HG02870 (cell line): ENCODE results near the gene PDXP.
"Not testable (repeated sequence)": the region's sequence is repeated elsewhere in the genome, so short reads cannot be mapped to it uniquely, and the experiment has no call there.

Source experiments
- ATAC-seq: cut with Tn5 transposase; IDR thresholded peaks from one replicate; pipeline ENCODE4 v1.9.1; 2021; ENCODE audit warnings: mild to moderate bottlenecking, moderate library complexity; ENCODE audit not compliant: unreplicated experiment

PDXP gene

DNA sequence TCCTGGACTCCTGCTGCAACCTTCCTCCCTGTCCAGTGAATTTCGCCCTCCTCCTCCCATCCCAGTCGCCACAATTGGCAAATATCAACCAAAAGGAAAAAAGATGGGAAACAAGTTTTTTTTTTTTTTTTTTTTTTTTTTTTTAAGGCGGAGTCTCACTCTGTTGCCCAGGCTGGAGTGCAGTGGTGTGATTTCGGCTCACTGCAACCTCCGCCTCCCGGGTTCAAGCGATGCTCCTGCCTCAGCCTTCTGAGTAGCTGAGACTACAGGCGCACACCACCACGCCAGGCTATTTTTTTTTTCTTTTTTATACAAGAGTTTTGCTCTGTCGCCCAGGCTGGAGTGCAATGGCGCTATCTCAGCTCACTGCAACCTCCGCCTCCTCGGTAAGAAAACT lies 37.7 kb downstream of the PDXP start:
- not testable (repeated sequence) for ATAC-seq

DNA sequence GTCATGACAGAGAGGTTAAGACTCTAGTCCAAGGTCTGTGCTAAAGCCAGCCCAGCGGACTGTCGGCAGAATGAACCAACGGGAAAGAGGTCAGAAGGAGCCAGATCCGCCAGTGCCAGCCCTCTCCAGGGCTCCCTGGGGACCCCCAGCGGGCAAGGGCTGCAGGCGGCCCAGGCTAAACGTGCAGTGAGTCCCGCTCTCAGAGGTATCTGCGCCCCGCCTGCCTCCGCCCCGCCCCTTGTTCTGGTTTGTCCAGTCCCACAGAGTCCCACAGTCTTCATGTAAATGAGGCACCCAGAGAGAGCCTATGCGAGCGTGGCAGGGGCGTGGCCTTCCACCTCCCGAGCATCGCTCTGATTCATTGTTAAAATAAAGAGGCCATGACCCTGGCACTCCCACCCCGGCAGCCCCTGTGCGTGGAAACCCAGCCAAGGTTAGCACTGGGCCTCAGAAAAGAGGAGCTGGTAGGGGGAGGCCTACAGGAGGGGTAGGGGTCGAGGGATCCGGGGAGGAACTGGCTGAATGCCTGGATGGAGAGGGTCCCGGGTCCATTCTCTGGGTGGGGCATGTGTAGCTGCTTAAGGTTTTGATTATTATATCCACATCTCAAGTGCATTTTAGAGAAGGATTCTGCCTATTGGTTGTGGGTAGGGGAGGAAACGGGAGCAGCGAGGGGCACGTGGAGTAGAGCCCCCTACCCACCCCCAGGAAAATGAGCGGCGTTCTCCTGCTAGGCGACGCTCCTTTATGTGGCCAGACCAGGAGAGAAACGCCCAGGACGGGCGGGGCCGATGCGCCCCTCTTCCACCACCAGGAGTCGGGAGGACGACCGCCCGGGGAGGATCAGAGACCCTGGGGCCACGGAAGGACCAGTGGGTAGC lies 38.4 kb downstream of the PDXP start, which contains the start of gene TRIOBP:
TSS of gene TRIOBP (plus strand) at position 392 of the 881 bp plus-strand sequence. CDS start 4,318 bp downstream, outside the sequence.
- ATAC-seq, result no peak

DNA sequence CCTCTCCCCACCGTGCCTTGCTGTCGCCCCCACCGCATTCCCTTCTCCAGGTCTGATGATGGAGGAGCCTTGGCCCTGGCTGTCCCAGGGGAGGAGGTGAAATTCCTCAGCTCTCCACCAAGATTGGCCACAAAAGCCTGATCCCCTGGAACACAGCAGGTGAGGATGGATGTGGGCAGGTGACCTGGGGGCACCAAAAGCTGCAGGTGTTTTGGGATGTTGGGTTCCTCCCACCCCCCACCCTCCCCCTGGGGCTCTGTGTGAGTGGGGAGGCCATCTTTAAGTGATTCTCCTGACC lies 39.0 kb downstream of the PDXP start:
- no peak for ATAC-seq

DNA sequence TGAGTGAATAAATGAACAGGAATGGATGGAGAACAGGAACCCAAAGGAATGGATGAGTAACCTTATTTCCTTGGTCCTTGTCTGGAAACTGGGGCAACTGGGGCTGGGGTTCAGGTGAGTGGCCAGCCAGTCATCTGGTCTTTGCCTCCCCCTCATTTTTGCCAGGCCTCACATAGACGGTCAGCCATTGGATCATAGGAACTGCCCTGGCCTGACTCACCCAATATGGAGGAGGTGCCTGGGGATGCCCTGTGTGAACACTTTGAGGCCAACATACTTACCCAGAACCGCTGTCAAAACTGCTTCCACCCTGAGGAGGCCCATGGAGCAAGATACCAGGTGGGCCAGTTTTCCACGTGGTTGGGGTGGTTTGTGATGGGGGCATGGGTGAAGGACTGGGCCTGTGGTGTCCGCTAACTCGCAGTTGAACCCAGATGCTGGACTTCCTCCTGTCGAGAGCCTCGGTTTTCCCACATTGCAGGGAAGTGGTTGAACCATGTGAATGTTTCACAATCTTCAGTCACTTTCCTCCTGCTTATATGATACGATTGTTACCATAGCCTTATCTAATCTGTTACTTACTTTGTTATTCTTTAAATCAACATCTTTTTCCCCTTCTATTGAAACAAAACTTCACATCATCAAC lies 42.7 kb downstream of the PDXP start:
- no peak for ATAC-seq

DNA sequence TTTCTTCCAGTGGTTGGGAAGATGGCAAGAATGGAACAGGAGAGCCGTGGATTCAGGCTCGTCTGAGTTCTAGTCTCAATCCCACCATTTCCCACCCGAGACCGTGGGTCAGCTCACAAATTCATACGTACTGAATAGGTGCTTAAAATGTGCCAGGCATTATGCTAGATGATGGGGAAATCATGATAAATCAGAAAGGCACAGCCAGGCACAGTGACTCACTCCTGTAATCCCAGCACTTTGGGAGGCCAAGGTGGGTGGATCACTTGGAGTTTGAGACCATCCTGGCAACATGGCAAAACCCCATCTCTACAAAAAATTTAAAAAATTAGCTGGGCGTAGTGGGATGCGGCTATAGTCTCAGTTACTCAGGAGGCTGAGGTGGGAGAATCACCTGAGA lies 45.4 kb downstream of the PDXP start:
- ATAC-seq, result no peak

DNA sequence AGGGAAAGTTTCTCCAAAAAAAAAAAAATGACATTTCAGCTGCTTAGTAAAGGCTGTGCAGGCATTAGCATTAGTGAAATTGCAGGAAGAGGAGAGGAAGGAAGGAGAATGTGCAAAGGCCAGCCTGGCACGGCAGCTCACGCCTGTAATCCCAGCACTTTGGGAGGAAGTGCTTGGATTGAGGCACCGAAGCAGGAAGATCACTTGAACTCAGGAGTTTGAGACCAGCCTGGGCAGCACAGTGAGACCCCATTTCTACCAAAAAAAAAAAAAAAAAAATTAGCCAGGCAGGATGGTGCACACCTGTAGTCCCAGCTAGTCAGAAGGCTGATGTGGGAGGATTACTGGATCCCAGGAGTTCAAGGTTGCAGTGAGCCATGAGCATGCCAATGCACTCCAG lies 46.1 kb downstream of the PDXP start:
- no peak for ATAC-seq

DNA sequence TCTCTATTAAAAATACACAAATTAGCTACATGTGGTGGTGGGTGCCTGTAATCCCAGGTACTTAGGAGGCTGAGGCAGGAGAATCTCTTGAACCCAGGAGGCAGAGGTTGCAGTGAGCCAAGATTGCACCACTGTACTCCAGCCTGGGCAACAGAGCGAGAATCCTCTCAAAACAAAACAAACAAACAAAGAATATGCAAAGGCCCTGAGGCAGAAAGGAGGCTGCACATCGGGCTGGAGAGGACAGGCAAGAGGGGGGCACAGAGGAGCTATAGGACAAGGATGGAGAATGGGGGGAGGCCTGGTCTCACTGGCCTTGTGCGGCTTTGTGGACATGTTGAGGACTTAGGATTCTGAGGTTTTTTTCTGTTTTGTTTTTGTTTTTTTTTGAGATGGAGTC lies 46.7 kb downstream of the PDXP start:
- ATAC-seq, result no peak

DNA sequence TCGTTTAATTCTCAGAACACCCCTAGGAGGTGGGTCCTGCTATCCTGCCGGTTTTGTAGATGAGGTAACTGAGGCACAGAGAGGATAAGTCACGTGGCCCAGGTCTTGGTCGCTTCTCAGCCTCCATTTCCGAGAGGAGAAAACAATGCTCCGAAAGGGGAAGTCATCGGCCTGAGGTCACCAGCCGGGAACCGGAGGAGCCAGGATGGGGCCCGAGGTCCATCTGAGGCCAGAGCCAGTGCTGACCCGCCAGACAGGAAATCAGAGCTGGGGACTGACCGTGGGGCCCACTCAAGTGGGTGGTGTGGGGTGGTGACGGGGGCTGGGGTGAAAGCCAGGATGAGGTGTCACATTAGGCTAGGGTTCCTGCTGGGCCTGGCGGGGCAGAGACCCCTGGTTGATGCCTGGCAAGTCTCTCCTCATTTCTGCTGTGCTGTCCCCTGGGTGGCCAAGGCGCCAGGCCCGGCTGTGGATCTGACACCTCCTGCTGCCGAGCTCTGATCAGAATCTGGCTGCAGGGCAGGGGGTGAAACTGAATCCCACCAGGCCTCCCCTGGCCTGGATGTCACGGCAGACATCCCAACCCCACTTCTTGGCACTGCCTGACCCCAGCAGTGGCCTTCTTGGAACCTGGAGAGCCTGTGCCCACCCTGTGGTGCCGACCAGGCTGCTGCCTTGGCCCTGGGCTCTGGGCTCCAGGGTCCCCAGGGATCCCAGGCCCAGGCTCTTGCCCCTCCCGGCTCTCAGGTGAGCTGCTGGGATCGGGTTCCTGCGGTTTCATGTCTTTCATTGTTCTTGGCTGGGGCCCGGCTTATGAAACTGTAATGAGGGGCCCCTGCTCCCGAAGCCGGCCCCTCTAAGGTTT lies 50.3 kb downstream of the PDXP start:
- no peak for ATAC-seq

DNA sequence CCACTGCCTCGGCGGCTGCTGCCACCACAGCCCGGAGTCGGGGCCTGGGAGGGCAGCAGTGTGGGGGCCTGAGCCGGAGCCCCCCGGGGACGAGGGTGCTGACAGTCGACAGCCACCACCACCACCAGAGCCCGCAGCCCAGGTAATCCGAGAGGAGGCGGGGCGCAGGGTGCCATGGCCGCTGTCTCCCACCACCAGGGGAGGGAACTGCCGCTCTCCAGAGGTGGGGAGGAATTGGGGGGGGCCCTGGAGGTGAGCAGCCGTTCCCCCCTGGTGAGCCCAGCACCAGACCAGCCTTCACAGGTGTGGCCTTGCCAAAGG lies 50.9 kb downstream of the PDXP start:
- no peak for ATAC-seq

DNA sequence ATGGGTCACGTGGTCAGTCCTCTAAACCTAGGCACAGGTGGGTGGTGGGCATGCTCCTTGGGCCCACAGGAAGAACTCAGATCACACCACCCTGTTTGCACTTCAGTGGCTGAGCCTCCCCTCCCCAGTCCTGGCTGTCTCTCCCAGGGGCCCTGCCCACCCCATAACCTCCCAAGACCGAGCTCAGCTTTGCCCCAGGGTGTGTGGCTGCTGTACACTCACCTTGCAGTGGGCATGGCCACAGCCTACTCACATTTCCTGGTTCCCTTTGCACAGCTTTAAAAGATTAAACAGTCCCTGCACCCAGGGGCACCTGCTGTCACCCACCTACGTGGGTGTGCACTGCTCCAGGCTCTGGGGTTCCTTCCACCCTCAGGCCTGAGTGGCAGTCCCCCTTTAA lies 52.2 kb downstream of the PDXP start:
- ATAC-seq, result no peak

DNA sequence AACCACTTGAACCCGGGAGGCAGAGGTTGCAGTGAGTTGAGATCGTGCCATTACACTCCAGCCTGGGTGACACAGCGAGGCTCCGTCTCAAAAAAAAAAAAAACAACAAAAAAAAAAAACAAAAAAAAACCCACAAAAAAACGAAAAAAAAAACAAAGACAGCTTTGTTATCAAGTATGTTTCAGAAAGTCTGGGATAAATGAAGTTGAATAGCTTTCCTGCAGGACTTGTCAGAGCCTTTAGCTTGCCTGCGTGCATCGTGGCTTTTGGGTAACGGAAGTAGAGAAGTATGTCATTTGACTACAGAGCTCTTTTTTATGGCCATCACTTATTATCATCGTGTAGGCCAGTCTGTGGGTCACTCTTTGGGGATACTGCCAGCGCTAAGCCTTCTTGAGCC lies 53.0 kb downstream of the PDXP start:
- ATAC-seq, result no peak

DNA sequence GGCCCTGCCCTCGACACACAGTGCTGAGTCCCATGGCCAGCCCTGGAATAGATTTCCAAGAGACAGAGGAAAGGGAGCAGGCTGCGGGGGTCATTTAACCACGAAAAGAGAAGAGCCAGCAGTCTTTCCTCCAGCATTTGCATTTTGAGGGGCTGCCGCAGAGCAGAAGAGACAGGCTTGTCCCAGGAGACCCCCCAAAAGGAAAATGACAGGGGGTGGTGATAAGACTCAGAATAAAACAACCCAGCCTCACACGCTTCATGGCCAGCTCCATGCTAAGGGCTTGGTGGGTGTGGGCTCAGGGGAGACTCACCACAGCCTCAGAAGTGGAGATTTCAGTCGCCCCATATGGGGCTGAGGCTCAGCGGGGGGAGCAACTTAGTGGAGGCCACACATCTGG lies 55.2 kb downstream of the PDXP start:
- ATAC-seq, result no peak

DNA sequence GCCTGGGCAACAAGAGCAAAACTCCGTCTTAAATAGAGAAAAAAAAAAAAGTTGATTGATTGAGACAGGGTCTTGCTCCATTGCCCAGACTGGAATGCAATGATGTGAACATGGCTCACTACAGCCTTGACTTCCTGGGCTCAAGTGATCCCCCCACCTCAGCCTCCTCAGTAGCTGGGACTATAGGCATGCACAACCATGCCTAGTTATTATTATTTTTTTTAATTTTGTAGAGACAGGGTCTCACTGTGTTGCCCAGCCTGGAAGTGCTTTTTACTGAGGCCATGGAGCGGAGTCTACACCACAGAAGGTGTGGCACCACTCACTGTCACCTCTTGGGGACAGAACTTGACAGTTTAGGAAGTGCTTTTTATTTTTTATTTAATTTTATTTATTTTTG lies 56.1 kb downstream of the PDXP start:
- ATAC-seq, result no peak

DNA sequence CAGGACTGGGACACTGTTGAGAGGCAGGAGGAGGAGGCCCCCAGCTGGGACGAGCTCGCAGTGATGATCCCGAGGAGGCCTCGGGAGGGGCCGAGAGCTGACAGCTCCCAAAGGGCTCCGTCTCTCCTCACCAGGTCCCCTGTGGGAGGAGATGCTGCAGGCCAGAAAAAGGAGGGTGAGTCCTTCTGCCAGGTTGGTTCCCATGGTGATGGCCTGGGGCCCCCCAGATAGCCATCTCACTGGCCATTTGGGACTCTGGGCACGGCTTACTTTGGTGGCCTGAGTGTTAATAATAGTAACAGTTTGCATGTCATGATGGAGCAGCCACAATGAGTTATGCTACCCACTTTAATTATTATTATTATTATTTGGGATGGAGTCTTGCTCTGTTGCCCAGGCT lies 57.2 kb downstream of the PDXP start:
- no peak for ATAC-seq
